Measurements from ENCODE around the gene FHL3. TPM values are rescaled to one million over a fixed set of nuclear protein-coding genes. Genes with fewer than 3 reads are reported as not detected.

Gene FHL3
- total RNA-seq, 1 donor from 2014 or later, result 70.1 TPM

DNA sequence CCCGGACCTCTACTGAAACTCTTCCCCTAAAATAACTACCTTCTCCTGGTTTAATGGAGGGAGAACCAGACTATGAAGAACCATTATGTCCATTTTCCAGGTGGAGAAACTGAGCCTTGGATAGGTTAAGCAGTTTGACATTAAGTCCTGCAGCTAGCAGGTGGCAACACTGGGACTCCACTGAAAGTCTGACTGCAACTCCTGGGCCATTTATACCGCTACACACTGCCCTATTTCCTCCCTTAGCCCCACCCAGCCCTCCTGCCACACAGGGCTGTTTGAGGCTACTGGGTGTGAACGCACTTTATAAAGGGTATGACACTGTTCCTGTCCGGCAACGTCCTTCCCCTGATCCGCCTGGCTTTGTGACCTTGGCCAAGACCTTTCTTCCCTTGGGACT lies 58.0 kb downstream of the FHL3 start:
- no peak for DNase-seq (ENCODE audit: low read depth)

Other genes with a start within 250 kb of the FHL3 start
- gene EPHA10, start 240.4 kb downstream of the FHL3 start, total RNA-seq, result not detected in 2 replicates
- 10.6 and 10.8 TPM in 2 replicates for gene MANEAL, start 211.7 kb downstream of the FHL3 start, total RNA-seq
- 113 and 140 TPM in 2 replicates for gene C1orf122, start 197.7 kb downstream of the FHL3 start, total RNA-seq
- gene YRDC, start 197.3 kb downstream of the FHL3 start, total RNA-seq, result 12.3 and 15.3 TPM in 2 replicates
- gene MTF1, start 145.9 kb downstream of the FHL3 start, total RNA-seq, result 2.1 and 2.3 TPM in 2 replicates
- gene INPP5B, start 58.5 kb downstream of the FHL3 start, total RNA-seq, result 15.7 and 16.8 TPM in 2 replicates
- 43.2 and 50.2 TPM in 2 replicates for gene SF3A3, start 15.5 kb downstream of the FHL3 start, total RNA-seq
- gene UTP11, start 7.2 kb upstream of the FHL3 start, total RNA-seq, result 95.8 and 137 TPM in 2 replicates
- gene POU3F1, start 41.3 kb upstream of the FHL3 start, total RNA-seq, result 0.21 and 0.52 TPM in 2 replicates